ENCODE data around the gene C1QTNF12. TPM values are rescaled to one million over a fixed set of nuclear protein-coding genes. Genes with fewer than 3 reads are reported as not detected.
"Not testable (repeated sequence)": the region's sequence is repeated elsewhere in the genome, so short reads cannot be mapped to it uniquely, and the experiment has no call there.

C1QTNF12 gene
- total RNA-seq, 4 donors from 2014 or later = 0.79 to 3.0 (median 1.7) TPM; not detected in 1

DNA sequence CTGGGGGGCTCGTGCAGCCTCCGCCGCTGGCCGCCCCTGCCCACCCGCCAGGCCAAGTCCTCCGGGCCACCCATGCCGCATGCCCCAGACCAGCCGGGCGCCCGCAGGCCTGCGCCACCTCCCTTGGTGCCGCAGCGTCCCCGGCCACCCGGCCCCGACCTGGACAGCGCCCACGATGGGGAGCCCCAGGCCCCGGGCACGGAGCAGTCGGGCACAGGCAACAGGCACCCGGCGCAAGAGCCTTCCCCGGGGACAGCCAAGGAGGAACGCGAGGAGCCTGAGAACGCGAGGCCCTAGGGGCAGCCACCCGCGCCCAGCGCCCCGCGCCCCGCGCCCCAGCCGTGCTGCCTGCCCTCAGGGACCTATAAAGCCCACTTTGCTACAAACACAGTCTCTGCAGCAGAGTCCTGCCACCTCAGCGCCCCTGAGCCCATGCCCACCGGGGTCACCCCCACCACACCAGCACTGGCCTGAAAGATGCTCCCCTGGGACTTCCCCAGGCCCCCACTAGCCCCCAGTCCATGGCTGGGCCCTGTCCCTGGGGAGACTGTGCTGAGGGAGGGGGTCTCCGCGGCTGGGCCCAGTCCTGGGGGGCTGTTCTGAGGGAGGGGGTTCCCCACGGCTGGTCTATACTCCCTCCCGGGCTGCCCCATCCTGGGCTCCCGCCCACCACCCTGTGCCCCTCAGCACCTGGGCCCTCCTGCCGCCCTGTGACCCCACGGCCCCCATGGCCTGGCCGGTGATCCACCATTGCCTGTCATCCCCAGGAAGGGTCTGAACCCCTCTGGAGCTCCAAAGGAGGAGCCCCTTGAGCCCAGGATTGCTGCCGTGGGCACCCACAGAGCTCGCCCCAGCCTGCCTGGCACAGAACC lies 48.7 kb downstream of the C1QTNF12 start:
- Histone ChIP-seq H3K4me3 (no peak overlapping the region), H3K36me3 (no peaks in the 10 kb centered on the region), H3K27ac (no peak overlapping the region), H3K9me3 (peaks cover 0 to 7% (median 0%) of the 10 kb centered on the region in 3 donors), H3K4me1 (peaks cover 7 to 18% (median 9%) of the 10 kb centered on the region in 3 donors), H3K27me3 (peaks cover 0 to 23% (median 2%) of the 10 kb centered on the region in 4 donors)
- TF ChIP-seq POLR2A (IDR thresholded peaks at IDR 0.05) = no peak
- no peak for TF ChIP-seq CTCF (IDR thresholded peaks at IDR 0.05)
- DNase-seq = no peak
- intact Hi-C loops (cut with DNase I) = no loop called here
- WGBS, 2 donors = 100% methylated on average over 1 of the region's 48 CpGs; no CpG with 5 or more reads in 1 of the 2 donors

- H3K4me1 ChIP-seq = peaks cover 5 to 16% (median 9%) of the 10 kb centered on the region in 3 donors
- H3K27me3 ChIP-seq = peaks cover 0 to 20% (median 2%) of the 10 kb centered on the region in 4 donors
- H3K27ac ChIP-seq = no peak overlapping the region
- H3K4me3 ChIP-seq = no peak overlapping the region
- intact Hi-C loops (cut with DNase I) = no loop called here
- H3K9me3 ChIP-seq = peaks cover 0 to 7% (median 0%) of the 10 kb centered on the region in 3 donors
- TF ChIP-seq POLR2A (IDR thresholded peaks at IDR 0.05) (no peak), CTCF (IDR thresholded peaks at IDR 0.05) (no peak)
- DNase-seq = no peak
- H3K36me3 ChIP-seq = no peaks in the 10 kb centered on the region
- WGBS, 2 donors = 67 to 73% methylated on average over 1 to 3 of the region's 8 CpGs
Observed at GRCh38 chr1:1197188-1197500, 49.4 kb downstream of the C1QTNF12 start.

DNA sequence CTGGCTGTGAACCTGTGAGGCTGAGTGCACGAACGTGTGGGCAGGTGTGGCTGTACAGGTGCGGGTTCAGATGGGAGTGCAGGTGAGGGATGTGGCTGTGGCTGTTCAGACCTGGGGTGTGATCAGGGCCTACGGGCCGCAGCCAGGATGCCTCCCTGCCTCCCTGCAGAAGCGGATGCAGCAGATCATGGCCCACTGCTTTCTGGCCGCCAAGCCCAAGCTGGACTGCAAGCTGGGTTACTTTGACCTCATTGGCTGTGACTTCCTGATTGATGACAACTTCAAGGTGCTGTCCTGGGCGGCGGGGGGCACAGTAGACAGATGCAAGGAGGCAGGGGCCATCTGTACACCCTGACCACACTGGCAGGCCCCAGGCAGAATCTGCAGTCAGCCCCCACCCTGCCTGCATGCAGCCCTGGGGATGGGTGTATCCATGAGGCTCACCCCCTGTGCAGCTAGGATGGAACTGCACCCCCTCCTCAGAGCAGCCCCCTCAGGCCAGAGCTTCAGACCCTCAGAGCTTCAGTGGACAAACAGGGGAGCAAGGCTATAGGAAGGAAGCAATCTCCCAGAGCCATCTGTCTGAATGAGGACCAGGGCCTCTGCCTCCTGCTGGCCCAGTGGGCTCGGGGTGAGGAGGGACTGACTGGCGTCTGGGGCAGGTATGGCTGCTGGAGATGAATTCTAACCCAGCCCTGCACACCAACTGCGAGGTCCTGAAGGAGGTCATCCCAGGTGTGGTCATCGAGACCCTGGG lies 49.9 kb downstream of the C1QTNF12 start:
- no peak overlapping the region for H3K4me3 ChIP-seq
- DNase-seq = no peak
- intact Hi-C loops (cut with DNase I) = no loop called here
- peaks cover 0 to 20% (median 2%) of the 10 kb centered on the region in 4 donors for H3K27me3 ChIP-seq
- 69 to 92% methylated on average over 5 to 7 of the region's 13 CpGs for WGBS, 2 donors
- TF ChIP-seq CTCF (IDR thresholded peaks at IDR 0.05) (no peak), POLR2A (IDR thresholded peaks at IDR 0.05) (no peak)
- peaks cover 5 to 15% (median 9%) of the 10 kb centered on the region in 3 donors for H3K4me1 ChIP-seq
- no peaks in the 10 kb centered on the region for H3K36me3 ChIP-seq
- peaks cover 0 to 7% (median 0%) of the 10 kb centered on the region in 3 donors for H3K9me3 ChIP-seq
- no peak overlapping the region for H3K27ac ChIP-seq

GRCh38 chr1:1195726-1196125 lies 50.8 kb downstream of the C1QTNF12 start:
- DNase-seq; intact Hi-C loops (cut with DNase I); H3K36me3 ChIP-seq; H3K9me3 ChIP-seq; H3K4me3 ChIP-seq; H3K27ac ChIP-seq: not testable (repeated sequence)
- Histone ChIP-seq H3K27me3 (peaks cover 0 to 11% (median 1%) of the 10 kb centered on the region in 4 donors), H3K4me1 (peaks cover under 1 to 10% (median 2%) of the 10 kb centered on the region in 3 donors)
- 92 to 98% methylated on average over 4 to 5 of the region's 6 CpGs for WGBS, 2 donors

DNA sequence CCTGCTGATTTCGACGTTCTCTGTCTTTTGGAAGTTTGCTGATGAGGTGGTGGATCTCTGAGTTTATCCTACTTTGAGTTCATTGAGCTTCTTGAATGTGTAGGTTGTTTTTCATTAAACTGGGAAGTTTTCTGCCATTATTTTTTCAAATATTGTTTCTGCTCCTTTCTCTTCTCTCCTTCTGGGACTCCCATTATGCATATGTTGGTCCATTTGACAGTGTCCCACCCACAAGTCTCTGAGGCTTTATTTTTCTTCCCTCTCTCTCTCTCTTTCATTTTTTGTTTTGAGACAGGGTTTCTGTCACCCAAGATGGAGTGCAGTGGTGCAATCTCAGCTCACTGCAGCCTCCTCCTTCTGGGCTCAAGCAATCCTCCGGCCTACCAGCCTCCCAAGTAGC lies 51.8 kb downstream of the C1QTNF12 start:
- no peak overlapping the region for H3K27ac ChIP-seq
- no peak for DNase-seq
- TF ChIP-seq CTCF (IDR thresholded peaks at IDR 0.05) = no peak
- no peak for TF ChIP-seq POLR2A (IDR thresholded peaks at IDR 0.05)
- intact Hi-C loops (cut with DNase I) = no loop called here
- H3K4me1 ChIP-seq = peaks cover 0 to 4% (median 0%) of the 10 kb centered on the region in 3 donors
- no peak overlapping the region for H3K4me3 ChIP-seq
- WGBS, 2 donors = 92% methylated on average over 3 of the region's 3 CpGs
- peaks cover 0 to 7% (median 0%) of the 10 kb centered on the region in 3 donors for H3K9me3 ChIP-seq
- peaks cover 0 to 3% (median 0%) of the 10 kb centered on the region in 4 donors for H3K27me3 ChIP-seq
- H3K36me3 ChIP-seq = no peaks in the 10 kb centered on the region

Small RNA genes lying within 50 kb of the gene (small RNA-seq; reads per million reads assigned to genes)
- 0 to 50.8 (median 0.16) reads per million in 4 donors for gene MIR6726

Other genes starting within 250 kb of the C1QTNF12 start
- 10 to 100 TPM; 15.1 to 16.2 (median 15.3) TPM for gene HES4, start 246.6 kb downstream of the C1QTNF12 start, total RNA-seq
- gene ISG15, start 233.2 kb downstream of the C1QTNF12 start, total RNA-seq = 10 to 100 TPM in 2 of 4 donors, 1 to 10 TPM in 2; 7.2 to 44.3 (median 10.3) TPM
- 10 to 100 TPM; 20.0 to 35.8 (median 32.0) TPM for gene AGRN, start 226.6 kb downstream of the C1QTNF12 start, total RNA-seq
- gene RNF223, start 172.4 kb downstream of the C1QTNF12 start, total RNA-seq = 10 to 100 TPM; 11.8 to 25.3 (median 12.3) TPM
- gene C1orf159, start 130.6 kb downstream of the C1QTNF12 start, total RNA-seq = 10 to 100 TPM in 3 of 4 donors, 1 to 10 TPM in 1; 6.9 to 19.6 (median 14.7) TPM
- under 1 TPM in 2 of 4 donors, not detected in 2; 0.19 to 0.44 TPM for gene TTLL10, start 72.8 kb downstream of the C1QTNF12 start, total RNA-seq
- 10 to 100 TPM in 1 of 4 donors, 1 to 10 TPM in 3; 2.0 to 21.0 (median 2.8) TPM for gene TNFRSF18, start 40.1 kb downstream of the C1QTNF12 start, total RNA-seq
- 1 to 10 TPM in 1 of 4 donors, under 1 TPM in 2, not detected in 1; 0.40 to 1.3 (median 0.57) TPM for gene TNFRSF4, start 32.6 kb downstream of the C1QTNF12 start, total RNA-seq
- gene SDF4, start 14.7 kb downstream of the C1QTNF12 start, total RNA-seq = 10 to 100 TPM; 65.0 to 75.4 (median 67.6) TPM
- gene B3GALT6, start 14.5 kb downstream of the C1QTNF12 start, total RNA-seq = 10 to 100 TPM; 13.5 to 17.5 (median 15.6) TPM
- 10 to 100 TPM; 32.6 to 54.3 (median 42.5) TPM for gene UBE2J2, start 27.1 kb upstream of the C1QTNF12 start, total RNA-seq
- gene SCNN1D, start 33.7 kb upstream of the C1QTNF12 start, total RNA-seq = 1 to 10 TPM; 1.1 to 8.3 (median 1.5) TPM
- gene ACAP3, start 61.2 kb upstream of the C1QTNF12 start, total RNA-seq = 10 to 100 TPM; 36.4 to 66.7 (median 56.9) TPM
- gene PUSL1, start 61.9 kb upstream of the C1QTNF12 start, total RNA-seq = 10 to 100 TPM; 20.0 to 52.5 (median 33.2) TPM
- gene INTS11, start 77.9 kb upstream of the C1QTNF12 start, total RNA-seq = 10 to 100 TPM; 61.5 to 82.0 (median 63.6) TPM
- 10 to 100 TPM; 27.7 to 75.2 (median 33.4) TPM for gene CPTP, start 78.1 kb upstream of the C1QTNF12 start, total RNA-seq
- under 1 TPM; 0.13 to 0.57 (median 0.30) TPM for gene TAS1R3, start 84.6 kb upstream of the C1QTNF12 start, total RNA-seq
- 100 to 1,000 TPM in 1 of 4 donors, 10 to 100 TPM in 3; 63.5 to 111 (median 88.0) TPM for gene DVL1, start 102.7 kb upstream of the C1QTNF12 start, total RNA-seq
- gene MXRA8, start 111.8 kb upstream of the C1QTNF12 start, total RNA-seq = 10 to 100 TPM in 2 of 4 donors, 1 to 10 TPM in 1, under 1 TPM in 1; 0.45 to 33.8 (median 12.8) TPM
- 100 to 1,000 TPM in 3 of 4 donors, 10 to 100 TPM in 1; 92.7 to 134 (median 123) TPM for gene AURKAIP1, start 128.5 kb upstream of the C1QTNF12 start, total RNA-seq
- 100 to 1,000 TPM in 2 of 4 donors, 10 to 100 TPM in 2; 42.5 to 213 (median 104) TPM for gene CCNL2, start 152.6 kb upstream of the C1QTNF12 start, total RNA-seq
- gene MRPL20, start 160.6 kb upstream of the C1QTNF12 start, total RNA-seq = 100 to 1,000 TPM in 3 of 4 donors, 10 to 100 TPM in 1; 98.0 to 157 (median 116) TPM
- gene ANKRD65, start 174.6 kb upstream of the C1QTNF12 start, total RNA-seq = 10 to 100 TPM in 2 of 4 donors, 1 to 10 TPM in 2; 4.7 to 28.3 (median 14.4) TPM
- gene VWA1, start 189.0 kb upstream of the C1QTNF12 start, total RNA-seq = 10 to 100 TPM; 20.0 to 55.0 (median 34.6) TPM
- under 1 TPM; under 0.01 to 1.00 (median 0.28) TPM for gene ATAD3C, start 203.0 kb upstream of the C1QTNF12 start, total RNA-seq
- gene ATAD3B, start 225.0 kb upstream of the C1QTNF12 start, total RNA-seq = 10 to 100 TPM in 3 of 4 donors, 1 to 10 TPM in 1; 9.9 to 40.1 (median 24.1) TPM

Data from esophagus squamous epithelium (tissue), 5 donors.